ENCODE results near the gene ANKRD33B.
"Not testable (repeated sequence)": the region's sequence is repeated elsewhere in the genome, so short reads cannot be mapped to it uniquely, and the experiment has no call there.

The ANKRD33B gene

DNA sequence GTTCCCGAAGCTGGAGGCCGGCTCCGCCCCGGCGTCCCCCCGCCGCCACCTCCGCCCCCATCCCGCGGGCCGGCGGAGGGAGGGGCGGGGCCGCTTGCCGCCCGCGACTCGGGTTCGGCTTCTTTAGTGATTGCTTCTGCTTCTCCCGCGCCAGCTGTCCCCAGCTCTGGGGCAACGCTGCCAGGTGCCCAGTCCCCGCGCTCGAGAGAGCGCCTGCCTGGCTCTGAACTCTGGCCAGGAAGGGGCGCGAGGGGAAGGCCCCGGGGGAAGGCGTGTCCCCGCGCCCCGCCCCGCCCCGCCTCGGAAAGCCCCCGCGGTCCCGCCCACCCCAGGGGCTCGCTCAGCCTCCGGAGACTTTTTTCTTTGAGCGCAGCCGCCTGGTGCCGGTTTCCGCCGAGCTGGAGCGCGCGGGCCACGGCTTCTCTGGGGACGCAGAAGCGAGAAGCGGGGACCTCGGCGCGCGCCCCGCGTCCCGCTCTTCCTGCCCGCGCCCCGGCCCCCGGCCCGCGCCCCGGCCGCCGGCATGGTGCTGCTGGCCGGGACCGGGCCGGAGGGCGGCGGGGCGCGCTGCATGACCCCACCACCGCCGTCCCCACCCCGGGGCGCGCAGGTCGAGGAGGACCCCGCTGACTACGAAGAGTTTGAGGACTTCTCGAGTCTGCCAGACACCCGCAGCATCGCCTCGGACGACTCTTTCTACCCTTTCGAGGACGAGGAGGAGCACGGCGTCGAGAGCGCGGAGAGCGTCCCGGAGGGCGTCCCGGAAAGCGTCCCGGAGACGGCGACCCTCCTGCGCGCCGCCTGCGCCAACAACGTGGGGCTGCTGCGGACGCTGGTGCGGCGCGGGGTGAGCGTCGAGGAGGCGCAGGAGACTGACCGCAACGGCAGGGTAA is at the start of gene ANKRD33B:
TSS of gene ANKRD33B (plus strand) at position 126 of the 893 bp plus-strand sequence. CDS start at position 524, 398 bp downstream.
- DNase-seq = peak in 21 of 56 donors; percentile 15 to 73 (median 38)

GRCh38 chr5:10514572-10514971 is 49.3 kb upstream of the ANKRD33B start:
- not testable (repeated sequence) for DNase-seq

DNA sequence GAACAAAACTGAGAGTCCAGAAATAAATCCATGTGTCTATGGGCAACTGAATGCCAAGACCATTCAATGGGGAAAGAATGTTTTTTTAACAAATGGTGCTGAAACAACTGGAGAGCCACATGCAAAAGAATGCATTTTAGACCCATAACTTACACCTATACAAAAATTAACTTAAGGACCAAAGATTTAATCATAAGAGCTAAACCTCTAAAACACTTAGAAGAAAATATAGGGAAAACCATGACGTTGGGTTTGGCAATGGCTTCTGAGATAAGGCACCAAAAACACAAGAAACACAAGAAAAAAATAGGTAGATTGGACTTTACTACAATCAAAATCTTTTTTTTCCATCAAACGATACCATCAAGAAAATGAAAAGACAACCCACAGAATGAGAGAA is 48.4 kb upstream of the ANKRD33B start:
- DNase-seq = no peak

- DNase-seq = no peak
These were observed 45.5 kb upstream of the ANKRD33B start for GRCh38 chr5:10518347-10518746.

GRCh38 chr5:10519729-10520128 is 44.1 kb upstream of the ANKRD33B start:
- DNase-seq = no peak

DNA sequence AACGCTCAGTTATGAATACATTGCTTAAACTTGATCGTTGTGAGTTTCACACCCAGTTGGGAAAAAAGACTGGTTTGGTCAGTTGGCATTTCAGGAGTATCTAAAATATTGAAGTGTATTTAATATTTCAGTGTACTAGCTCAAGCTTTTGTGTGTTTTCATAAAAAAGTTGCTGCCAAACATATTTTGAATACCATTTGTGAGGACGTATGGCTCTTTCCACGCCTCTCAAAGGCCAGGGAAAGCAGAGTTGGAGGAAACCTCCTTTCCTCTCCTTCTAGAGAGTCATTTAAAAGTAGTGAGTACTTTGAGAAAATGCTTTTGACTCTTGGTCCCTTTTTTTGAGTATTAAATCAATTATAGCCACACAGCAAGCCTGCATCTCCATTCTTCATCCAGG is 43.2 kb upstream of the ANKRD33B start:
- DNase-seq = no peak

- DNase-seq = no peak
These were observed 42.2 kb upstream of the ANKRD33B start for GRCh38 chr5:10521466-10522223.

GRCh38 chr5:10522224-10522611 is 41.7 kb upstream of the ANKRD33B start:
- no peak for DNase-seq

DNA sequence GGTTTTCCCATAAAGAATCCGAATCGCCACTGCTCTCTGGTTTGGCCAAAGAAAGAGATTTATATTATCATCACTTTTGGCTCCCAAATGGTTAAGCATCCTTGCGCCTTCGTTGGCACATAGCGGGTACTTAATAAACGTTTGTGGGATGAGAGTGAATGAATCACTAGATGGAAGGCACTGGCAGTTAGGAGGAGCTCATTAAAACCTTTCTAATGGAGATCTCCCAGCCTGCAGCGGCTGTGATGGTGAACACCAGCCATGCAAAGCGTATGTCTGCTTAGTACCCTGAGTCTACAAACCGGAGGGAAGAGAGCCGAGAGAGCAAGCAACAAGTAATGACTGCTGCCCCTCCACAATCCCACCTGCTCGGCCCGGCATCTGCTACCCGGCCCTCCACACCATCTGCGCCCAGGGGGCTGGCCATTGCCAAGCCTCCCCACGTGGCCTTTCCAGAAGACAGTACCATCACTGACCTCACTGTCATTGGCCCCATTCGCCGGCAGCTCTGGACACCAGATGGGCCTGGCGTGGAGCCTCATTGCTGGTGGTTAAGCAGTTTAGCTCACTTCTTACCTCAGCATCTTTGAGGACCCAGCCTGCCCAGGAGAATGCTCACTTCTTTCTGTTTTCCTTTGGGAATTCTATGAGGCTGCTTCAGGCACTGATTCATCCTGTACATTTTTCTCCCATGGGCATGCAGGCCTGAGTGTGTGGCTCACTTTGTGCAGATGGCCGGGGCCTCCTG is 39.3 kb upstream of the ANKRD33B start:
- DNase-seq = peak in 49 of 56 donors; percentile 7 to 88 (median 56)

DNA sequence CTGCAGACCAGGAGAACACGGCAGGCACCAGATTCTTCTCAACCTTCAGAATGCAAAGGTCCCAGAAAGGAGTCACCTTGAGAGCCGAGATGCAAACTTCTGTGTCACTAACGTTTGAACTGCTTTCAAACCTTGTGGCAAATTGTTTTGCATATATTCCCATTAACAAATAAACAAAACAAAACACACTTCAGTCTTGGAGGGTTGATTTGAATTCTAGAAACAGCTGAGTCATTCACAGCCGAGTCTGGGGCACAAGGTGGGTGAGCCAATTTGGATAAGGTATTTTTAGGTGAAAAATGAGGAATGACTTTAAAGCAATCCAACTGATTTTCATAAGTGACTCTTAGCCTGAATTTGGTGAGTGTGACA is 38.8 kb upstream of the ANKRD33B start:
- DNase-seq = no peak

DNA sequence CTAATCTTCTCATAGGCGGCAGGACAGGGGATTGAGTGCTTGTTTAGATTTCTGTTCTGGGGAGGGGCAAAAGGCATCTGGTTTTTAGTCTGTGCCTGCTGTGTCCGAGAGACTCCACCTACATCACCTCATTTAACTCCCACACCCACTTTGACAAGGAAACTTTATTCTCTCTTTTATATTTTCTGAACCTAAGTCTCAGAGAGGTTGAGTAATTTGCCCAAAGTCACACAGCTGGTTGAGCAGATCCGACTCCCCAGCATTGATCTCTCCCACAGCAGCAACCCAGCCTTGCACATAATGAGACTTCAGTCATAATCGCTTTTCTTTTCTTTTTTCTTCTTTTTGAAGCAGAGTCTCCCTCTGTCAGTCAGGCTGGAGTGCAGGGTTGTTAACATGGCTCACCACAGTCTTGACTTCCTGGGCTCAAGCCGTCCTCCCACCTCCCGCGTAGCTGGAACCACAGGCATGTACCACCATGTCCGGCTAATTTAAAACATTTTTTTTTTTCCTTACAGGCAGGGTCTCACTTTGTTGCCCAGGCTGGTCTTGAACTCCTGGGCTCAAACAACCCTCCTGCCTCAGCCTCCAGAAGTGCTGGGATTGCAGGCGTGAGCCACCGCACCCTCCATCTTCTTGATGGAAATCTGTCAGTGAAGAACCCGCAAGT is 36.5 kb upstream of the ANKRD33B start:
- no peak for DNase-seq

GRCh38 chr5:10528056-10528816 is 35.6 kb upstream of the ANKRD33B start:
- no peak for DNase-seq

DNA sequence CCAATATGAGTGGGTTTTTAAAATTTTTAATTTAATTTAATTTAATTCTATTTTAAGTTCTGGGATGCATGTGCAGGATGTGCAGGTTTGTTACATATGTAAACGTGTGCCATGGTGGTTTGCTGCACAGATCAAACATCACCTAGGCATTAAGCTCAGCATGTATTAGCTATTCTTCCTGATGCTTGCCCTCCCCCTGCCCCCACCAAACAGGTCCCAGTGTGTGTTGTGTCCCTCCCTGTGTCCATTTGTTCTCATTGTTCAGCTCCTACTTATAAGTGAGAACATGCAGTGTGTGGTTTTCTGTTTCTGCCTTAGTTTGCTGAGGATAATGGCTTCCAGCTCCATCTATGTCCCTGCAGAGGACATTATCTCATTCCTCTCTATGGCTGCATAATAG is 35.0 kb upstream of the ANKRD33B start:
- no peak for DNase-seq

DNA sequence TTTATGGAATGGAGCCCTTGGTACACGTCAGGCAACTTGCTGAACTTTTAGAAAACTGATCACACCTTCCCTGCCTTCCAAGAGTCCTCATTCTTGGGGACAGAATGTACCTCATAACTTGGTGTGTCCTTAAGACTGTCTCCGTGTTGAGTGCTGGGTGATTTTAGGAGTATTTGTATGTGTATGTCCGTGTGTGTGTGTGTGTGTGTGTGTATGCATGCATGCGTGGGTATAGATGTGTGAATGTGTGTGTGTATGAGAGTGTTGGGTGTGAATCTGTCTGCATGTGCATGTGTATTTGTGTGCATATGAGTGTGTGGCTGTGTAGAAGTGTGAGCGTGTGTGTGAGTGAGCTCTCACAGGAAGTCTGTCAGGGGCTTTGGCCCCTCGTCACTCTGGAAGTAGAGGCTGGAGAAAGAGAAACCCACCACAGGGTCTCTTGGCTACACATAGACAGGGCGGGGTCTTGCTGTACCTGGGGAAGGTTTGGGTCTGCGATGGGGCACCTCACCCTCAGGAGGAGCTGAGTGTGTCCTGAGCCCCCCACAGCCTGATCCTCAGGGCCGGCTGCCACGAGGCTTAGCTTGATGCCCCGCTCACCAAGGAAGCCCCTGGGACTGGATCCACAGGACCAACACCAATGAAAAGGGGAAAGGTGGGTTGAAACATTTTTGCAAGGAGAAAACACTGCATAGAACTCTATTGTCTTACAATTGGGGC is 33.1 kb upstream of the ANKRD33B start:
- DNase-seq = no peak

- no peak for DNase-seq
These were observed 31.4 kb upstream of the ANKRD33B start for GRCh38 chr5:10532421-10532820.

- DNase-seq = no peak
These were observed 30.6 kb upstream of the ANKRD33B start for GRCh38 chr5:10533226-10533625.

DNA sequence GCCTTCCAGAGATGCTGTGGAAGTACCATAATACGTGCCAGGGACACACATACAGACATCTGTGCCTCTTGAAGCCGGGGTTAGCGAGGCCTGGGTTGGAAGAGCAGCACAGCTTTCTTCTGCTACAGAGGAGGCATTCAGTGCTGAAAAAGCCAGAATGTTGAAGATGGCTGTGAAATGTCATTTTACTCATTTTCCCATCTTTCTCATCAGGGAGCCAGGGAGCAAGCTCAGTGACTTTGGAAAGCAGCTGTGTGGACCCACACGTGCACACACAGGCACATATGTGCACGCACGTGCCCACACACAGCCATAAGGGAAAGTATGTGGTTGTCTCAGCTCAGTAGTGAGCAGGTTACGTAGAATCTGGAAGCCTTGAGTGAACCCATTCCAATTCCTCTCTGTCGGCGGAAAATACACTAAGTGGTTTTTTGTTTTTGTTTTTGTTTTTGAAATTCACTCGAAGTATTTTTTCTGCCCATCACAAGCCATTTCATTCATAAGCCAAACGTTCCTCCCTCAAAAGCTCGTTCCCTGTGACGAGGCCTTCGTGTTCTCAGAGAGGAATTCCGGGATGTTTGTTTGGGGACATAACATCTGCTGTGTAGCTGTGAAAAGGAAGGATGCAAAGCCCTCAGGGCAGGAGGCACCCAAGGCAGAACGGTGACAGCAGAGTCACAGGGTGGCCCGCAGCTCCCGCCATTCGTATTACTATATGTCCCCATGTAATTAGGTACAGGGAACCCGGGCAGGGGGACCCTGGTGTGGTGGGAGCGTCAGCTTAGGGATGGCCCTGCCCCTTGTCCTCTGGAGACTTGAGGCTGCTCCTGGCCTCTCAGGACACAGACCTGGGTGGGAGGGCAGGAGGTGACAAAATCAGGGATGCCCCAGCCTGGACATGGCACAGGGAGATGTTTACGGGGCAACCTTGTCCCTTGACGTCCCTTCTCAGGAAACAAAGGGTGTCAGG is 29.0 kb upstream of the ANKRD33B start:
- peak in 5 of 56 donors; percentile 8 to 24 (median 21) for DNase-seq

DNA sequence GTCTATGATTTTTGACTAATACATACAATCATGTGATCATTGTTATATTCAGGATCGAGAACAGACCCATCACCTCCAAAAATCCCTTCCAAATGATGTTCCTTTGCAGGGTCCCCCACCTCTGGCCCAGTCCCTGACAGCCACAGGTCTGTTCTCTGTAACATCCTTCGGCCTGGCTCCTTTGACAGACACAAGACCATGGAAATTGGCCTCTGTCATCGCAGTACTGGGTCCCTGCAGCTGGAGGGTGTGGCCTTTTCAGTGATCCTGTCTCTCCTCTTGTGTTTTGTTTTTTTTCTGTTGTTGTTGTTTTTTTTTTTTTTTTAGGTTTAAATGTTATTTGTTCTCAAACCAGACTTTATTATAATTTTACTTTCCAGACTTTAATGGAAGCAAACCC is 27.4 kb upstream of the ANKRD33B start:
- DNase-seq = no peak
